Muscle of arm (tissue), 14 donors: ENCODE results near the gene MRC2. TPM values are rescaled to one million over a fixed set of nuclear protein-coding genes. Genes with fewer than 3 reads are reported as not detected.
"Not testable (repeated sequence)": the region's sequence is repeated elsewhere in the genome, so short reads cannot be mapped to it uniquely, and the experiment has no call there.

Source experiments
- DNase-seq: peaks from one replicate; pipeline ENCODE4 v3.0.0-alpha.2; 2013
- long read RNA-seq, 11 donors: transcript quantifications; one replicate each; lab custom pipeline, GENCODE V29; 2026
- polyA plus RNA-seq, 12 donors: library from polyadenylated mRNA; unstranded; fragments of 120-200 nt; gene quantifications; one replicate each; pipeline ENCODE4 v1.2.1, GENCODE V29; 2013; ENCODE audit not compliant: insufficient read length in 12 of 12

MRC2 gene
- polyA plus RNA-seq = 100 to 1,000 TPM; 105 to 196 (median 128) TPM
- long read RNA-seq, donor 1 = 0 reads
- long read RNA-seq, donor 2, full-length matches to known transcripts = 3 of 18 reads
- long read RNA-seq, donor 2, partial matches to known transcripts = 15 of 18 reads
- long read RNA-seq, donor 2, other reads (novel, unspliced or antisense) = 0 of 18 reads
- long read RNA-seq, donor 3, full-length matches to known transcripts = 2 of 8 reads
- long read RNA-seq, donor 3, partial matches to known transcripts = 6 of 8 reads
- long read RNA-seq, donor 3, other reads (novel, unspliced or antisense) = 0 of 8 reads
- long read RNA-seq, donor 4, full-length matches to known transcripts = 3 of 20 reads
- long read RNA-seq, donor 4, partial matches to known transcripts = 17 of 20 reads
- long read RNA-seq, donor 4, other reads (novel, unspliced or antisense) = 0 of 20 reads
- long read RNA-seq, donor 5, full-length matches to known transcripts = 5 of 86 reads
- long read RNA-seq, donor 5, partial matches to known transcripts = 81 of 86 reads
- long read RNA-seq, donor 5, other reads (novel, unspliced or antisense) = 0 of 86 reads
- long read RNA-seq, donor 6, full-length matches to known transcripts = 4 of 4 reads
- long read RNA-seq, donor 6, partial matches to known transcripts = 0 of 4 reads
- long read RNA-seq, donor 6, other reads (novel, unspliced or antisense) = 0 of 4 reads
- long read RNA-seq, donor 7, full-length matches to known transcripts = 2 of 2 reads
- long read RNA-seq, donor 7, partial matches to known transcripts = 0 of 2 reads
- long read RNA-seq, donor 7, other reads (novel, unspliced or antisense) = 0 of 2 reads
- long read RNA-seq, donor 8, full-length matches to known transcripts = 9 of 155 reads
- long read RNA-seq, donor 8, partial matches to known transcripts = 146 of 155 reads
- long read RNA-seq, donor 8, other reads (novel, unspliced or antisense) = 0 of 155 reads
- long read RNA-seq, donor 9, partial matches to known transcripts = 17 of 18 reads
- long read RNA-seq, donor 9, other reads (novel, unspliced or antisense) = 0 of 18 reads
- long read RNA-seq, donor 10, full-length matches to known transcripts = 12 of 25 reads
- long read RNA-seq, donor 10, partial matches to known transcripts = 13 of 25 reads
- long read RNA-seq, donor 10, other reads (novel, unspliced or antisense) = 0 of 25 reads
- long read RNA-seq, donor 11, full-length matches to known transcripts = 4 of 19 reads
- long read RNA-seq, donor 11, partial matches to known transcripts = 15 of 19 reads
- long read RNA-seq, donor 11, other reads (novel, unspliced or antisense) = 0 of 19 reads

- peak; percentile 87 for DNase-seq
Observed at GRCh38 chr17:62627219-62627903, at the start of gene MRC2. Gene MRC2 (plus strand): TSS chr17:62627670. CDS start chr17:62627803, 133 bp downstream.

GRCh38 chr17:62578757-62579487 is 48.5 kb upstream of the MRC2 start:
- DNase-seq = no peak

- DNase-seq = no peak
Observed at GRCh38 chr17:62580947-62581346, 46.5 kb upstream of the MRC2 start.

GRCh38 chr17:62581764-62582163 is 45.7 kb upstream of the MRC2 start:
- no peak for DNase-seq

GRCh38 chr17:62587554-62587953 is 39.9 kb upstream of the MRC2 start:
- DNase-seq = no peak

- DNase-seq = no peak
Observed at GRCh38 chr17:62588109-62588508, 39.4 kb upstream of the MRC2 start.

GRCh38 chr17:62591333-62591732 is 36.1 kb upstream of the MRC2 start:
- peak; percentile 82 for DNase-seq

GRCh38 chr17:62591822-62592221 is 35.6 kb upstream of the MRC2 start:
- DNase-seq = not testable (repeated sequence)

GRCh38 chr17:62592341-62593099 is 35.0 kb upstream of the MRC2 start:
- no peak for DNase-seq

- no peak for DNase-seq
Observed at GRCh38 chr17:62595484-62595883, 32.0 kb upstream of the MRC2 start.

- no peak for DNase-seq
Observed at GRCh38 chr17:62596662-62597061, 30.8 kb upstream of the MRC2 start.

GRCh38 chr17:62597150-62597549 is 30.3 kb upstream of the MRC2 start:
- DNase-seq = no peak

GRCh38 chr17:62597920-62598319 is 29.6 kb upstream of the MRC2 start:
- DNase-seq = no peak

GRCh38 chr17:62599964-62600657 is 27.4 kb upstream of the MRC2 start:
- DNase-seq = no peak

GRCh38 chr17:62600805-62601204 is 26.7 kb upstream of the MRC2 start:
- DNase-seq = no peak

GRCh38 chr17:62601471-62601870 is 26.0 kb upstream of the MRC2 start:
- DNase-seq = no peak

- DNase-seq = not testable (repeated sequence)
Observed at GRCh38 chr17:62603783-62604182, 23.7 kb upstream of the MRC2 start.

GRCh38 chr17:62605588-62605987 is 21.9 kb upstream of the MRC2 start:
- DNase-seq = no peak

GRCh38 chr17:62611292-62611691 is 16.2 kb upstream of the MRC2 start:
- no peak for DNase-seq
